Ishikawa (cell line): Measurements from ENCODE around the gene AKAP1.
A peak's percentile ranks its signal among the peaks of the same experiment; 100 is the strongest.

Experiments
- CEBPB ChIP-seq: IDR thresholded peaks from 2 replicates; pipeline ENCODE4 v1.6.1; 2012
- CREB1 ChIP-seq: IDR thresholded peaks from 2 replicates; pipeline ENCODE4 v1.6.1; 2012; ENCODE audit warnings: low read depth
- EGR1 ChIP-seq: IDR thresholded peaks from 2 replicates; pipeline ENCODE4 v1.6.1; 2012
- EP300 ChIP-seq: IDR thresholded peaks from 2 replicates; pipeline ENCODE4 v1.6.1; 2012; ENCODE audit warnings: borderline replicate concordance
- FOXM1 ChIP-seq: IDR thresholded peaks from 2 replicates; pipeline ENCODE4 v1.6.1; 2012; ENCODE audit warnings: low read depth, borderline replicate concordance
- NFIC ChIP-seq: IDR thresholded peaks from 2 replicates; pipeline ENCODE4 v1.6.1; 2012
- RAD21 ChIP-seq: IDR thresholded peaks from 2 replicates; pipeline ENCODE4 v1.6.1; 2012; ENCODE audit warnings: low read depth
- TAF1 ChIP-seq: IDR thresholded peaks from 2 replicates; pipeline ENCODE4 v1.6.1; 2012; ENCODE audit warnings: low read depth, mild to moderate bottlenecking
- TCF12 ChIP-seq: IDR thresholded peaks from 2 replicates; pipeline ENCODE4 v1.6.1; 2012; ENCODE audit warnings: low read depth
- TEAD4 ChIP-seq: IDR thresholded peaks from 2 replicates; pipeline ENCODE4 v1.6.1; 2012
- USF1 ChIP-seq: IDR thresholded peaks from 2 replicates; pipeline ENCODE4 v1.6.1; 2012
- YY1 ChIP-seq: IDR thresholded peaks from 2 replicates; pipeline ENCODE4 v1.6.1; 2012; ENCODE audit warnings: low read depth
- ZBTB7A ChIP-seq: IDR thresholded peaks from 2 replicates; pipeline ENCODE4 v1.6.1; 2012; ENCODE audit warnings: low read depth
- TF ChIP-seq, protein P1 (sequence below): IDR thresholded peaks from 2 replicates; pipeline ENCODE4 v1.6.1; 2012
- TF ChIP-seq, protein P2 (sequence below): IDR thresholded peaks from 2 replicates; pipeline ENCODE4 v1.6.1; 2012; ENCODE audit warnings: low read depth, mild to moderate bottlenecking

AKAP1 gene

DNA sequence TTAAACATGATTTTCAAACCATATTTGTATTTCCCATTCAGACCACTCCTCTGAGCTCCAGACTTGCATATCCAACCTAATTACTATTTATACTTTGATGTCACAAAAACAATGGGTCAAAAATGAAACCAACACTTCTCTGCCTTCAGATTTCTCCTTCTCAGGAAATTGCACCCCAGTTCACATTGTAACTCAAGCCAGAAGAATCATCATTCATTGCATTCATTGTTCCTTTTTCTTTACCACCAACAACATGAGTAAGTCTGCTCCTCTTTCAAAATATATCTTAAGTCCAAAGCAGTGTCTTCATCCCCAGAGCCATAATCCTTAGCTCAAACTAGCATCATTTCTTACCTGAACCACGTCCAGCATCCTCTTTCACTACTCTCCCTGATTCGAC, 2.6 kb upstream of the AKAP1 start:
- TF ChIP-seq, protein P1, sequence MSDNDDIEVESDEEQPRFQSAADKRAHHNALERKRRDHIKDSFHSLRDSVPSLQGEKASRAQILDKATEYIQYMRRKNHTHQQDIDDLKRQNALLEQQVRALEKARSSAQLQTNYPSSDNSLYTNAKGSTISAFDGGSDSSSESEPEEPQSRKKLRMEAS, result no peak
- TF ChIP-seq CREB1 (no peak), CEBPB (no peak), USF1 (no peak), EP300 (no peak), NFIC (no peak), FOXM1 (no peak), RAD21 (no peak), YY1 (no peak)
- TF ChIP-seq, protein P2, sequence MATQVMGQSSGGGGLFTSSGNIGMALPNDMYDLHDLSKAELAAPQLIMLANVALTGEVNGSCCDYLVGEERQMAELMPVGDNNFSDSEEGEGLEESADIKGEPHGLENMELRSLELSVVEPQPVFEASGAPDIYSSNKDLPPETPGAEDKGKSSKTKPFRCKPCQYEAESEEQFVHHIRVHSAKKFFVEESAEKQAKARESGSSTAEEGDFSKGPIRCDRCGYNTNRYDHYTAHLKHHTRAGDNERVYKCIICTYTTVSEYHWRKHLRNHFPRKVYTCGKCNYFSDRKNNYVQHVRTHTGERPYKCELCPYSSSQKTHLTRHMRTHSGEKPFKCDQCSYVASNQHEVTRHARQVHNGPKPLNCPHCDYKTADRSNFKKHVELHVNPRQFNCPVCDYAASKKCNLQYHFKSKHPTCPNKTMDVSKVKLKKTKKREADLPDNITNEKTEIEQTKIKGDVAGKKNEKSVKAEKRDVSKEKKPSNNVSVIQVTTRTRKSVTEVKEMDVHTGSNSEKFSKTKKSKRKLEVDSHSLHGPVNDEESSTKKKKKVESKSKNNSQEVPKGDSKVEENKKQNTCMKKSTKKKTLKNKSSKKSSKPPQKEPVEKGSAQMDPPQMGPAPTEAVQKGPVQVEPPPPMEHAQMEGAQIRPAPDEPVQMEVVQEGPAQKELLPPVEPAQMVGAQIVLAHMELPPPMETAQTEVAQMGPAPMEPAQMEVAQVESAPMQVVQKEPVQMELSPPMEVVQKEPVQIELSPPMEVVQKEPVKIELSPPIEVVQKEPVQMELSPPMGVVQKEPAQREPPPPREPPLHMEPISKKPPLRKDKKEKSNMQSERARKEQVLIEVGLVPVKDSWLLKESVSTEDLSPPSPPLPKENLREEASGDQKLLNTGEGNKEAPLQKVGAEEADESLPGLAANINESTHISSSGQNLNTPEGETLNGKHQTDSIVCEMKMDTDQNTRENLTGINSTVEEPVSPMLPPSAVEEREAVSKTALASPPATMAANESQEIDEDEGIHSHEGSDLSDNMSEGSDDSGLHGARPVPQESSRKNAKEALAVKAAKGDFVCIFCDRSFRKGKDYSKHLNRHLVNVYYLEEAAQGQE, result no peak

- TF ChIP-seq EGR1 (no peak), FOXM1 (no peak), USF1 (no peak), CEBPB (no peak), RAD21 (no peak), EP300 (no peak), ZBTB7A (no peak), CREB1 (no peak), YY1 (no peak), TAF1 (no peak), TEAD4 (no peak), TCF12 (no peak)
- TF ChIP-seq, protein P2, result no peak
- TF ChIP-seq, protein P1, result no peak; the same call in 1 of the 2 replicates
These were observed 665 bp upstream of the AKAP1 start for GRCh38 chr17:57084361-57084801.

DNA sequence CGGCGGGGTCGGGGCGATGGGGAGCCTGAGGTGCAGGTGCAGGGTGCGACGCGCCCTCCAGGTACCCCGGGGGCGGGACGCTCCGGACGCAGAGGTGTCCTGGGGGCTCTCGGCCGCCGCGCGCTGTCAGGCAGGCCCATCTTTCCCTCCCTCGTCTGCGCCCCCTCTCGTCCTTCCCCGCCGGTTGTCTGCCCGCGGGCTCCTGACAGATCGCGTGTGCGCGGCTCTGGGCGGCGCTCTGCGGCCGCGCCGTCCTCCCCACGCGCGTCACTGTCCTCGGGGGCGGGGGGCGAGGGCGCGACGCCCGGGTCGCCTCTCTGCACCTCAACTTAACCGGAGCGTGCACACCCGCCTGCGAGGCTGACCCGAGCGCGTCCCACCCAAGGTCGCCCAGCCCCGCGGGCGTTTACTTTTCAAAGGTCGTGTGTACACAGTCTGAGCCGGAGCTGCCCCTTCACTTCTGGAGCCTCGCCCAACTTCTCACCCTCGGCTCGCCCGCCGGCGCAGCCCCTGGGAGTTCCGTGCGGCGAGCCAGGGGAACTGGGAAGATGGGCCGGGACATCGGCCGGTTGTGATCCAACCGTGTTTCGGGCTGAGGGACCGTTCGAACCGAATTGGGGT, 512 bp downstream of the AKAP1 start:
- TF ChIP-seq, protein P1, result peak; percentile 66
- TF ChIP-seq USF1 (no peak), ZBTB7A (peak; percentile 87), CREB1 (no peak), TAF1 (peak; percentile 22; the same call in 1 of the 2 replicates)

GRCh38 chr17:57086069-57086930, 1.3 kb downstream of the AKAP1 start:
- TF ChIP-seq EP300, result no peak
- TF ChIP-seq RAD21, result no peak
- TF ChIP-seq NFIC, result no peak
- TF ChIP-seq TCF12, result no peak
- peak; percentile 26; the same call in 1 of the 2 replicates for TF ChIP-seq ZBTB7A
- TF ChIP-seq USF1, result peak; percentile 81
- no peak for TF ChIP-seq CEBPB
- no peak for TF ChIP-seq FOXM1
- TF ChIP-seq, protein P1, result no peak; the same call in 1 of the 2 replicates
- no peak for TF ChIP-seq TAF1
- TF ChIP-seq EGR1, result no peak
- no peak for TF ChIP-seq TEAD4
